Measurements from ENCODE around the gene FRMPD2. TPM values are rescaled to one million over a fixed set of nuclear protein-coding genes. Genes with fewer than 3 reads are reported as not detected.
"Not testable (repeated sequence)": the region's sequence is repeated elsewhere in the genome, so short reads cannot be mapped to it uniquely, and the experiment has no call there.

The FRMPD2 gene
- total and polyA plus RNA-seq, 2 experiments from 2014 or later: 0.10 to 0.30 TPM

DNA sequence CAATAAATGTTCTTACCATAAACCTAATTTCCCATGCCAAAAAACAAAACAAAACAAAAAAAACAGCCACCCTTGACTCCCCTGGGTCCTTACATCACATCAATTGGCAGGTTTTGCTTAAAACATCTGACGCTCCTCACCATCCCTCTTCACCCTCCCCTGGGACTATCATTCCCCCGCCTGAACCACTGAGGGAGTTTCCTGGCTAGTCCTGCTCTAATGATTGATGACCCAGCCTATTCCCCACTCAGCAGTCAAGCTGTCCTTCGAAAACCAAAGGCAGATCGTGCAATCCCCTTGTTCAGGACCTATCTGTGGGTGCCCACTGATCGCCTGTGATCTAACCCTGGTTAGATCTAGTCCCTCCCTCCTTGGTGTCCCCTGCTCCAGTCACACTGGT lies 11.2 kb upstream of the FRMPD2 start:
- Histone ChIP-seq H2AFZ (no peak overlapping the region), H3K27me3 (no peaks in the 10 kb centered on the region), H3K9me2 (replicated peaks; ENCODE audit: insufficient read depth) (no peaks in the 10 kb centered on the region), H3K4me2 (no peak overlapping the region), H3K9me3 (ENCODE audit: low read depth) (no peaks in the 10 kb centered on the region), H3K4me1 (ENCODE audit: insufficient read depth) (peaks cover 8% of the 10 kb centered on the region), H4K20me1 (ENCODE audit: insufficient read depth, poor library complexity, severe bottlenecking) (no peaks in the 10 kb centered on the region), H3K36me3 (replicated peaks; ENCODE audit: insufficient read depth, low read depth) (no peaks in the 10 kb centered on the region), H3K79me2 (no peaks in the 10 kb centered on the region), H3K27ac (no peak overlapping the region), H3K4me3 (no peak overlapping the region)
- WGBS (ENCODE audit: low lambda C conversion rate, missing lambda C conversion rate): 75% methylated on average over 5 of the region's 5 CpGs
- no peak for DNase-seq (ENCODE audit: low spot score)
- TF ChIP-seq EZH2 (IDR thresholded peaks at IDR 0.05; ENCODE audit: borderline replicate concordance) (no peak), EZH2phosphoT487 (IDR thresholded peaks at IDR 0.05; ENCODE audit: low read depth, severe bottlenecking, unreplicated experiment) (no peak)
- TF ChIP-seq, protein P1, sequence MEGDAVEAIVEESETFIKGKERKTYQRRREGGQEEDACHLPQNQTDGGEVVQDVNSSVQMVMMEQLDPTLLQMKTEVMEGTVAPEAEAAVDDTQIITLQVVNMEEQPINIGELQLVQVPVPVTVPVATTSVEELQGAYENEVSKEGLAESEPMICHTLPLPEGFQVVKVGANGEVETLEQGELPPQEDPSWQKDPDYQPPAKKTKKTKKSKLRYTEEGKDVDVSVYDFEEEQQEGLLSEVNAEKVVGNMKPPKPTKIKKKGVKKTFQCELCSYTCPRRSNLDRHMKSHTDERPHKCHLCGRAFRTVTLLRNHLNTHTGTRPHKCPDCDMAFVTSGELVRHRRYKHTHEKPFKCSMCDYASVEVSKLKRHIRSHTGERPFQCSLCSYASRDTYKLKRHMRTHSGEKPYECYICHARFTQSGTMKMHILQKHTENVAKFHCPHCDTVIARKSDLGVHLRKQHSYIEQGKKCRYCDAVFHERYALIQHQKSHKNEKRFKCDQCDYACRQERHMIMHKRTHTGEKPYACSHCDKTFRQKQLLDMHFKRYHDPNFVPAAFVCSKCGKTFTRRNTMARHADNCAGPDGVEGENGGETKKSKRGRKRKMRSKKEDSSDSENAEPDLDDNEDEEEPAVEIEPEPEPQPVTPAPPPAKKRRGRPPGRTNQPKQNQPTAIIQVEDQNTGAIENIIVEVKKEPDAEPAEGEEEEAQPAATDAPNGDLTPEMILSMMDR (IDR thresholded peaks at IDR 0.05; ENCODE audit: poor library complexity): no peak

DNA sequence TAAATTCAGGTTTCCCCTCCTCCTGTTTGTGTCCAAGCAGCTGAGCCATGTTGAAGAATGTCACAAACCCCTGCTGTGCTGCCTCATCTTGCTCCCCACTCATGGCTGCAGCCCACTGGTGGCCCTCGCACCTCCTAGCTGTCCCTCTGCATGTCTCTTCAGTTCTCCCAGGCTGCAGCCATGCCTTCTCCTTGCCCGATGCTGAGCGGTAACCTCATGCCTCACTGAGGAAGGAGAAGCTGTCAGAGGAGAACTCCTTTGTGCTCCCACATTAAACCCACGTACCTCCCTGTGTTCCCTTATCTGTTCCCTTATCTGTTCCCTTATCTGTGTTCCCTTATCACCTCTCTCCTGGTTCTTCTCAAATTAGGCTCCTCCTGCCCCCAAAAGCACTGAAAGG lies 10.3 kb upstream of the FRMPD2 start:
- H2AFZ ChIP-seq: no peak overlapping the region
- peaks cover 8% of the 10 kb centered on the region for H3K4me1 ChIP-seq (ENCODE audit: insufficient read depth)
- H3K36me3 ChIP-seq (replicated peaks; ENCODE audit: insufficient read depth, low read depth): no peaks in the 10 kb centered on the region
- H3K79me2 ChIP-seq: no peaks in the 10 kb centered on the region
- 11% methylated on average over 4 of the region's 4 CpGs for WGBS (ENCODE audit: low lambda C conversion rate, missing lambda C conversion rate)
- H3K27ac ChIP-seq: no peak overlapping the region
- no peaks in the 10 kb centered on the region for H3K9me3 ChIP-seq (ENCODE audit: low read depth)
- no peak overlapping the region for H3K4me3 ChIP-seq
- DNase-seq (ENCODE audit: low spot score): no peak
- H3K27me3 ChIP-seq: no peaks in the 10 kb centered on the region
- H4K20me1 ChIP-seq (ENCODE audit: insufficient read depth, poor library complexity, severe bottlenecking): no peaks in the 10 kb centered on the region
- no peaks in the 10 kb centered on the region for H3K9me2 ChIP-seq (replicated peaks; ENCODE audit: insufficient read depth)
- no peak overlapping the region for H3K4me2 ChIP-seq
- TF ChIP-seq EZH2 (IDR thresholded peaks at IDR 0.05; ENCODE audit: borderline replicate concordance): no peak
- TF ChIP-seq, protein P1 (IDR thresholded peaks at IDR 0.05; ENCODE audit: poor library complexity): no peak
- TF ChIP-seq EZH2phosphoT487 (IDR thresholded peaks at IDR 0.05; ENCODE audit: low read depth, severe bottlenecking, unreplicated experiment): no peak

- H4K20me1 ChIP-seq (ENCODE audit: insufficient read depth, poor library complexity, severe bottlenecking): no peaks in the 10 kb centered on the region
- H3K4me2 ChIP-seq: no peak overlapping the region
- H3K4me1 ChIP-seq (ENCODE audit: insufficient read depth): peaks cover 8% of the 10 kb centered on the region
- H2AFZ ChIP-seq: no peak overlapping the region
- no peak overlapping the region for H3K4me3 ChIP-seq
- no peaks in the 10 kb centered on the region for H3K79me2 ChIP-seq
- 94% methylated on average over 2 of the region's 2 CpGs for whole genome bisulfite sequencing (ENCODE audit: low lambda C conversion rate, missing lambda C conversion rate)
- H3K27ac ChIP-seq: no peak overlapping the region
- no peaks in the 10 kb centered on the region for H3K9me2 ChIP-seq (replicated peaks; ENCODE audit: insufficient read depth)
- no peak for DNase-seq (ENCODE audit: low spot score)
- H3K36me3 ChIP-seq (replicated peaks; ENCODE audit: insufficient read depth, low read depth): no peaks in the 10 kb centered on the region
- H3K9me3 ChIP-seq (ENCODE audit: low read depth): no peaks in the 10 kb centered on the region
- H3K27me3 ChIP-seq: no peaks in the 10 kb centered on the region
- no peak for TF ChIP-seq EZH2phosphoT487 (IDR thresholded peaks at IDR 0.05; ENCODE audit: low read depth, severe bottlenecking, unreplicated experiment)
- TF ChIP-seq, protein P1 (IDR thresholded peaks at IDR 0.05; ENCODE audit: poor library complexity): no peak
- no peak for TF ChIP-seq EZH2 (IDR thresholded peaks at IDR 0.05; ENCODE audit: borderline replicate concordance)
Observed at GRCh38 chr10:48284002-48284546, 9.6 kb upstream of the FRMPD2 start.

DNA sequence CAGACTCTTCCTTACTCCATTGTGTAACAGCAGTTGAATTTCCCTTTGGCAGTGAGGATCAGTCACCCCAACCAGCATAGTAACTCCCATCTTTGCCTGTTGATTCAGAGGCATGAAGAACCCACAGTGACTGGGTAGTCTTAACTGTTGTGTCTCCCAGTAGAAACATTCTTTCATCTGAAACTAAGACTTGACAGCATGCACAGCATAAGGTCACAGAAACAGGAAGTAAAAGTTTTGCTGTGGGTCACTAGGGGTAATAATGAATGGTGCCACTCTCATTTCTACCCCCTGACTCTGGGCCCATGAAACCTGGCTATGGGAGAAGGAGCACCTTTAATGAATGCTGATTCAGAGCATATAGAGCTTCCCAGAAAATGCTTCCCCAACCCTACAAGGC lies 8.3 kb upstream of the FRMPD2 start:
- Histone ChIP-seq H3K27me3 (no peaks in the 10 kb centered on the region), H3K9me3 (ENCODE audit: low read depth) (no peaks in the 10 kb centered on the region), H2AFZ (no peak overlapping the region), H3K9me2 (replicated peaks; ENCODE audit: insufficient read depth) (no peaks in the 10 kb centered on the region), H3K4me1 (ENCODE audit: insufficient read depth) (peaks cover 3% of the 10 kb centered on the region), H3K36me3 (replicated peaks; ENCODE audit: insufficient read depth, low read depth) (no peaks in the 10 kb centered on the region), H3K4me3 (no peak overlapping the region), H3K4me2 (no peak overlapping the region), H3K27ac (no peak overlapping the region), H3K79me2 (no peaks in the 10 kb centered on the region), H4K20me1 (ENCODE audit: insufficient read depth, poor library complexity, severe bottlenecking) (no peaks in the 10 kb centered on the region)
- no peak for DNase-seq (ENCODE audit: low spot score)
- TF ChIP-seq EZH2 (IDR thresholded peaks at IDR 0.05; ENCODE audit: borderline replicate concordance) (no peak), EZH2phosphoT487 (IDR thresholded peaks at IDR 0.05; ENCODE audit: low read depth, severe bottlenecking, unreplicated experiment) (no peak)
- TF ChIP-seq, protein P1 (IDR thresholded peaks at IDR 0.05; ENCODE audit: poor library complexity): no peak

DNA sequence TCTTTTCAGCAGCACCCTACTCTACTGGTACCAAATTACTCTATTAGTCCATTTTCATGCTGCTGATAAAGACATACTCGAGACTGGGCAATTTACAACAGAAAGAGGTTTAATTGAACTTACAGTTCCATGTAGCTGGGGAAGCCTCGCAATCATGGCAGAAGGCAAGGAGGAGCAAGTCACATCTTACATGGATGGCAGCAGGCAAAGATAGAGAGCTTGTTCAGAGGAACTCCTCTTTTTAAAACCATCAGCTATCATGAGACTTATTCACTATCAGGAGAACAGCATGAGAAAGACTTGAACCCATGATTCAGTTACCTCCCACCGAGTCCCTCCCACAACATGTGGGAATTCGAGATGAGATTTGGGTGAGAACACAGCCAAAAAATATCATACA lies 7.2 kb upstream of the FRMPD2 start:
- H3K27ac ChIP-seq; H3K79me2 ChIP-seq; H3K9me2 ChIP-seq (replicated peaks; ENCODE audit: insufficient read depth); H3K36me3 ChIP-seq (replicated peaks; ENCODE audit: insufficient read depth, low read depth); DNase-seq (ENCODE audit: low spot score); H3K4me2 ChIP-seq; H3K27me3 ChIP-seq; H3K4me1 ChIP-seq (ENCODE audit: insufficient read depth); H3K4me3 ChIP-seq; H4K20me1 ChIP-seq (ENCODE audit: insufficient read depth, poor library complexity, severe bottlenecking); H3K9me3 ChIP-seq (ENCODE audit: low read depth); H2AFZ ChIP-seq: not testable (repeated sequence)
- 75% methylated on average over 4 of the region's 4 CpGs for WGBS (ENCODE audit: low lambda C conversion rate, missing lambda C conversion rate)

All from hepatocyte (in vitro differentiated cells).